Brain microvascular endothelial cell (primary cell): ENCODE measurements around the gene ZNF497.

Experiments
- DNase-seq: peaks from one replicate; pipeline ENCODE4 v3.0.0-alpha.2; 2020
- H3K27ac ChIP-seq: fragments of 250-450 bp; sonication (Bioruptor Pico); 2 replicates; pipeline ENCODE4 v1.5.1; 2020; ENCODE audit warnings: mild to moderate bottlenecking, moderate library complexity
- H3K27me3 ChIP-seq: fragments of 250-450 bp; sonication (Bioruptor Pico); replicated peaks from 2 replicates; pipeline ENCODE4 v1.5.1; 2020; ENCODE audit warnings: mild to moderate bottlenecking
- H3K36me3 ChIP-seq: fragments of 250-450 bp; sonication (Bioruptor Pico); replicated peaks from 2 replicates; pipeline ENCODE4 v1.5.1; 2020; ENCODE audit warnings: mild to moderate bottlenecking
- H3K4me3 ChIP-seq: 2 replicates; pipeline ENCODE4 v1.5.1; 2011; ENCODE audit warnings: low read depth, mild to moderate bottlenecking, control low read depth, low read length, moderate library complexity
- CTCF ChIP-seq: IDR thresholded peaks from 2 replicates; pipeline ENCODE4 v1.5.1; 2011; ENCODE audit warnings: low read depth, mild to moderate bottlenecking, moderate library complexity, low read length, control low read depth, inconsistent platforms; ENCODE audit errors: missing control alignments
- in situ Hi-C: cut with HindIII; loops from 2 replicates; pipeline ENCODE4 v1.10.0; 2017; ENCODE audit warnings: low sequenced_read_pairs, low pct_ligation_motif_present

ZNF497 gene

GRCh38 chr19:58368561-58369360, 6.2 kb upstream of the ZNF497 start:
- no peak for DNase-seq
- no peak for TF ChIP-seq CTCF
- in situ Hi-C loops = no loop called here

GRCh38 chr19:58367698-58368454, 5.3 kb upstream of the ZNF497 start:
- no peak for DNase-seq
- Histone ChIP-seq H3K27ac (no peak overlapping the region), H3K27me3 (no peaks in the 10 kb centered on the region), H3K36me3 (no peaks in the 10 kb centered on the region), H3K4me3 (no peak overlapping the region)
- in situ Hi-C loops = no loop called here
- TF ChIP-seq CTCF = no peak

More at GRCh38 chr19:58368561-58369360, 6.2 kb upstream of the ZNF497 start:
- H3K27me3 ChIP-seq = no peaks in the 10 kb centered on the region
- no peak overlapping the region for H3K4me3 ChIP-seq
- H3K36me3 ChIP-seq = no peaks in the 10 kb centered on the region
- H3K27ac ChIP-seq = no peak overlapping the region

GRCh38 chr19:58366585-58367430, 4.3 kb upstream of the ZNF497 start:
- Histone ChIP-seq H3K36me3 (no peaks in the 10 kb centered on the region), H3K27ac (no peak overlapping the region), H3K4me3 (no peak overlapping the region), H3K27me3 (no peaks in the 10 kb centered on the region)
- DNase-seq = no peak
- no peak for TF ChIP-seq CTCF
- in situ Hi-C loops = no loop called here

- H3K27ac ChIP-seq = no peak overlapping the region
- no peaks in the 10 kb centered on the region for H3K36me3 ChIP-seq
- no peak for DNase-seq
- H3K4me3 ChIP-seq = no peak overlapping the region
- no peaks in the 10 kb centered on the region for H3K27me3 ChIP-seq
- TF ChIP-seq CTCF = no peak
- in situ Hi-C loops = no loop called here
Observed at GRCh38 chr19:58364146-58364545, 1.6 kb upstream of the ZNF497 start.

GRCh38 chr19:58361900-58362271, 665 bp downstream of the ZNF497 start:
- no peak for TF ChIP-seq CTCF
- in situ Hi-C loops = no loop called here
- Histone ChIP-seq H3K36me3 (no peaks in the 10 kb centered on the region), H3K27me3 (no peaks in the 10 kb centered on the region), H3K4me3 (peak overlapping the region; percentile 72), H3K27ac (peak overlapping the region; percentile 77)
- no peak for DNase-seq
